Upper lobe of left lung (tissue), 6 donors: Measurements from ENCODE around the gene AIFM3. TPM values are rescaled to one million over a fixed set of nuclear protein-coding genes. Genes with fewer than 3 reads are reported as not detected.
A peak's percentile ranks its signal among the peaks of the same experiment; 100 is the strongest.

Experiments
- ATAC-seq, 2 donors: fragments of 200-7000 bp; cut with Tn5 transposase; one replicate each; pipeline ENCODE4 v1.9.1; 2022; ENCODE audit warnings: mild to moderate bottlenecking in 2 of 2, moderate library complexity in 2 of 2; ENCODE audit not compliant: low FRiP score in 2 of 2
- DNase-seq, 2 donors: peaks; one replicate each; pipeline ENCODE4 v3.0.0-alpha.2; 2019 to 2020
- H3K27ac ChIP-seq, 4 donors: fragments of 200-600 bp; sonication (generic); one replicate each; pipeline ENCODE4 v1.5.1; 2016 to 2019
- H3K27me3 ChIP-seq, 4 donors: fragments of 200-600 bp; sonication (generic); one replicate each; pipeline ENCODE4 v1.5.1; 2017 to 2019
- H3K36me3 ChIP-seq, 4 donors: fragments of 200-600 bp; sonication (generic); one replicate each; pipeline ENCODE4 v1.5.1; 2016 to 2019
- H3K4me1 ChIP-seq, 4 donors: fragments of 200-600 bp; sonication (generic); one replicate each; pipeline ENCODE4 v1.5.1; 2018 to 2019
- H3K4me3 ChIP-seq, 4 donors: fragments of 200-600 bp; sonication (generic); one replicate each; pipeline ENCODE4 v1.5.1; 2017 to 2019; ENCODE audit warnings: mild to moderate bottlenecking in 2 of 4, moderate library complexity in 1 of 4
- H3K9me3 ChIP-seq, 4 donors: fragments of 200-600 bp; sonication (generic); one replicate each; pipeline ENCODE4 v1.5.1; 2018 to 2019
- EP300 ChIP-seq, 4 donors: sonication (generic); formaldehyde crosslinking; IDR thresholded peaks; one replicate each; pipeline ENCODE4 v1.5.1; 2017; ENCODE audit warnings: antibody characterized with exemption in 4 of 4, control low read depth in 2 of 4
- POLR2A ChIP-seq, 4 donors: fragments of 450-650 bp; IDR thresholded peaks; one replicate each; pipeline ENCODE4 v1.5.1; 2016 to 2017; ENCODE audit warnings: antibody characterized with exemption in 4 of 4, mild to moderate bottlenecking in 2 of 4
- POLR2AphosphoS5 ChIP-seq, 2 donors: sonication (generic); formaldehyde crosslinking; IDR thresholded peaks; one replicate each; pipeline ENCODE4 v1.5.1; 2017; ENCODE audit warnings: antibody characterized with exemption in 2 of 2
- WGBS, 2 donors: methylation state at CpG; one replicate each; pipeline ENCODE4 v1.1.5; 2017 to 2018; 5-methylcytosine and 5-hydroxymethylcytosine counted together
- total RNA-seq, 6 donors: library from RNA; depleted of rRNA in 4 of 6; stranded (reverse); fragments of >200 nt in 4 of 6; gene quantifications; one replicate each; pipeline versions ENCODE4 v1.1.0 to v1.2.1, GENCODE V29; 2016 to 2021
- TF ChIP-seq, protein P1 (sequence below), 6 experiments: fragments of 450-650 bp in 4 of 6; fragments of 200-600 bp in 2 of 6; sonication (generic) in 2 of 6; IDR thresholded peaks; one replicate each; pipeline ENCODE4 v1.5.1; 2016 to 2019; ENCODE audit warnings: antibody characterized with exemption in 6 of 6
- donor health status: DM: no; HTN: no; CAD: no; lungs with moderate emphysema.
- donor health status: DM: no; HTN: yes; CAD: no; lungs with severe emphysema.

AIFM3 gene
- total RNA-seq, 6 donors from 2014 or later: 4.7 to 9.4 (median 6.6) TPM

DNA sequence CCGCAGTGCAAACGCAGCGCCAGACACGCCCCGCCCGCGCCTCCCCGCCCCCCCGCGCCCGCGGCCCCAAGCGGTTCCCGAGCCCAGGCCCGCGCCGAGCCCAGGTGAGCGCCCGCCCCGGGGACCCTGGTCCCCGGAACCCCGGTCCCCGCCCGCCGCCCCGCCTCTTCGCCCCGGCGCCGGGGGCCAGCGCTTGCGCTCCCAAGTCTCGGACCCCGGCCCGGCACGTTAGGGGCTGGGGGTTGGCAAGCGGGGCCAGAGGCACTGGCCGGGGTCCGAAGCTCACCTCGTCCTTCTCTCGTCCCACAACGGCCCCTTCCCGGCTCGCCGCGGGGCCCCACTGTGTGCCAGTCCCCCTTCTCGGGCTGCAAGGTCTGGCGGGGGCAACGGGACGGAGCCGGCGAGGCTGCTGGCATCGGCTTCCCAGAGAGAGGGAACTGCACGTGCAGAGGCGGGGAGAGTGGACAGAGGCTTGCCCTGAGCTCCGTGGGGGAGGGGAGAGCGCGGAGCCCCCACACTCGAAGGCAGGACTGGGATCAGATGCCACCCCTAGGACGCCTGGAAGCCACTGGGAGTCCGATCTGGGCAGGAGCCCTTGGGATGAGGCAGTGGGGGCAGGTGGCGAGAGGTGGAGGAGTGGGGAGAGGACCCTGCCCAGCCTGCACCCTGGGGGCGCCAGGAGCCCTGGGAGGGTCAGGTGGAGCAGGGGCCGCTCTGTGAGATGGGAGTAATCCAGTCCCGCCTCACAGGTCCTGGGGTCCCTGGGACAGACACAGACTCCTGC, 1.8 kb upstream of the AIFM3 start:
- Histone ChIP-seq H3K27me3 (peaks cover 0 to 10% (median 3%) of the 10 kb centered on the region in 4 donors), H3K4me1 (peaks cover 8 to 22% (median 9%) of the 10 kb centered on the region in 4 donors), H3K27ac (no peak overlapping the region), H3K4me3 (peak overlapping the region in 3 of 4 donors; percentile 37 to 47 (median 42)), H3K9me3 (no peaks in the 10 kb centered on the region), H3K36me3 (no peaks in the 10 kb centered on the region)
- WGBS, 2 donors: 10 to 43% methylated on average over 13 to 27 of the region's 65 CpGs
- no peak for ATAC-seq
- DNase-seq: peak in 1 of 2 donors; percentile 86
- TF ChIP-seq EP300 (IDR thresholded peaks at IDR 0.05): no peak
- TF ChIP-seq, protein P1, sequence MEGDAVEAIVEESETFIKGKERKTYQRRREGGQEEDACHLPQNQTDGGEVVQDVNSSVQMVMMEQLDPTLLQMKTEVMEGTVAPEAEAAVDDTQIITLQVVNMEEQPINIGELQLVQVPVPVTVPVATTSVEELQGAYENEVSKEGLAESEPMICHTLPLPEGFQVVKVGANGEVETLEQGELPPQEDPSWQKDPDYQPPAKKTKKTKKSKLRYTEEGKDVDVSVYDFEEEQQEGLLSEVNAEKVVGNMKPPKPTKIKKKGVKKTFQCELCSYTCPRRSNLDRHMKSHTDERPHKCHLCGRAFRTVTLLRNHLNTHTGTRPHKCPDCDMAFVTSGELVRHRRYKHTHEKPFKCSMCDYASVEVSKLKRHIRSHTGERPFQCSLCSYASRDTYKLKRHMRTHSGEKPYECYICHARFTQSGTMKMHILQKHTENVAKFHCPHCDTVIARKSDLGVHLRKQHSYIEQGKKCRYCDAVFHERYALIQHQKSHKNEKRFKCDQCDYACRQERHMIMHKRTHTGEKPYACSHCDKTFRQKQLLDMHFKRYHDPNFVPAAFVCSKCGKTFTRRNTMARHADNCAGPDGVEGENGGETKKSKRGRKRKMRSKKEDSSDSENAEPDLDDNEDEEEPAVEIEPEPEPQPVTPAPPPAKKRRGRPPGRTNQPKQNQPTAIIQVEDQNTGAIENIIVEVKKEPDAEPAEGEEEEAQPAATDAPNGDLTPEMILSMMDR (IDR thresholded peaks at IDR 0.05): no peak
- no peak for TF ChIP-seq POLR2AphosphoS5 (IDR thresholded peaks at IDR 0.05)
- no peak for TF ChIP-seq POLR2A (IDR thresholded peaks at IDR 0.05)

DNA sequence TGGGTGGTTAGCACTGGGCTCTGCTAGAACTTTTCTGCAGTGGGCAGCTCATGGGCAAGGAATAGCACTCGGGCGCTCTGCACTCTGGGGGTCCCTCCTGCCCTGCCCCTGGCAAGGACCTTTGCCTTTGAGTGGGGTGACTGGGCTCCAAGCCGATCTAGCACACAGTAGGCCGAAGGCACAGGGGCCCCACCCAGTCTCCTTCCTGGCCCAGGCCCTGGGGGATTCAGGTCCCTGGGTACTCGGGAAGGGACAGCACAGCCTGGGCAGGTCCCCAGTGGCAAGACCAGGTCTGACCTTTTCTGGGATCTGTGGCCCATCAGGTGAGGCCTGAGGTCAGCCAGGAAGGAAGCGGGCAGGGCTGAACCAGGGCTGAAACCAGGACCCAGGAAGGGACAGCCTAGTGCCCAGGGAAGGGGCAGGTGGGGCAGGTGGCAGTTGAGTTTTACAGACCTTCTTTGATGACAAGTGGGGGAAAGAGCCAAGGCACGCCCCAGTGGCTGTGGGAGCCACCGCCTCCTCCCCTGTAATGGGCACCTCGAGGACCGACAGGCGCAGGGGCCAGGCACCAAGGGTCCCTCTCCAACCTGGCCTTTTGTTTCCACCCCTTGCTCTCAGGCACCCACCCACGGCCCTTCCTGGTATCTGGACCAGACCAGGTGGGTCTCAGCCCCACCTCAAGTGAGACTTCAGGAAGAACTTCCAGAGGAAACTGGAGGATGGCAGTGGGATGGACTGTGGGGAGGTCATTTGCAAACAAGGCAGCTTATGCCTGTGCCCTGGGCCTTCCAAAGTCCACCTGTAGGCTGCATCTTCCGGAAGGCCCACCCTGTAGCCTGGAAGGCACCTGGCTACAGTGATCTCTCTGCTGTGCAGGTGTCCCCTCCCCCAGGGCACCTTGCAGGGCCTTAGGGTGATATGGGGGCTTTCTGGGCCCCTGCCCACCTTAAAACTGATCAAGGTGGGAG, 883 bp upstream of the AIFM3 start:
- DNase-seq: peak in 1 of 2 donors; percentile 59
- Histone ChIP-seq H3K27ac (no peak overlapping the region), H3K36me3 (no peaks in the 10 kb centered on the region), H3K4me1 (peaks cover 8 to 22% (median 9%) of the 10 kb centered on the region in 4 donors), H3K9me3 (no peaks in the 10 kb centered on the region), H3K4me3 (no peak overlapping the region), H3K27me3 (peaks cover 0 to 10% (median 3%) of the 10 kb centered on the region in 4 donors)
- no peak for ATAC-seq
- WGBS, 2 donors: 78 to 85% methylated on average over 9 to 12 of the region's 13 CpGs
- TF ChIP-seq POLR2AphosphoS5 (IDR thresholded peaks at IDR 0.05) (no peak), EP300 (IDR thresholded peaks at IDR 0.05) (no peak), POLR2A (IDR thresholded peaks at IDR 0.05) (no peak)
- TF ChIP-seq, protein P1 (IDR thresholded peaks at IDR 0.05): no peak

DNA sequence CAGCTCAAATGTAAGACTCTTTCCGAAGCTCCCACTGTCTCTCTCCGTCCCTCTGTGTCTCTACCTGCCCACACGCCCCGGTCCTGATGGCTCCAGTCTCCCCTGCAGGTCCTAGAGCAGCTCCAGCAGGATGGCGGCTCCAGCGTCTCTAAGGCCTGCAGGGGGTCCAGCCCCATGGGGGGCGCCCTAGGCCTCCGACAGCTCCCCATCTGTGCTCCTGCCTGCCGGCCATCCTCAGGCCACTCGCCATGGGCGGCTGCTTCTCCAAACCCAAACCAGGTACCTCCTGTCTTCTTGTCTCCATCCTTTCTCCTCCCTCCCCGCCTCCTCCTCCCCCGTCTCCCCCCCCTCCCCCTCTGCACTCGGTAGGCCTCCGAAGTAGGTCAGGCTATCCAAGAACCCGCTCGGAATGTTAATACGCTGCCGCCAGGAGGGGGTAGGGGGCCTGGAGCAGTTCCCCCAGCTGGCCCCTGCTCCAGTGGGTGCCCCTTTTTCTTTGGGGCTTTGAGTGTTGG, 699 bp downstream of the AIFM3 start:
- 57% methylated on average over 17 to 19 of the region's 19 CpGs for WGBS, 2 donors
- Histone ChIP-seq H3K4me3 (no peak overlapping the region), H3K36me3 (no peaks in the 10 kb centered on the region), H3K27me3 (peaks cover 0 to 10% (median 3%) of the 10 kb centered on the region in 4 donors), H3K4me1 (peaks cover 8 to 14% (median 9%) of the 10 kb centered on the region in 4 donors), H3K27ac (no peak overlapping the region), H3K9me3 (no peaks in the 10 kb centered on the region)
- ATAC-seq (no peak), DNase-seq (peak in 1 of 2 donors; percentile 60)
- TF ChIP-seq POLR2A (IDR thresholded peaks at IDR 0.05) (no peak), POLR2AphosphoS5 (IDR thresholded peaks at IDR 0.05) (no peak)

DNA sequence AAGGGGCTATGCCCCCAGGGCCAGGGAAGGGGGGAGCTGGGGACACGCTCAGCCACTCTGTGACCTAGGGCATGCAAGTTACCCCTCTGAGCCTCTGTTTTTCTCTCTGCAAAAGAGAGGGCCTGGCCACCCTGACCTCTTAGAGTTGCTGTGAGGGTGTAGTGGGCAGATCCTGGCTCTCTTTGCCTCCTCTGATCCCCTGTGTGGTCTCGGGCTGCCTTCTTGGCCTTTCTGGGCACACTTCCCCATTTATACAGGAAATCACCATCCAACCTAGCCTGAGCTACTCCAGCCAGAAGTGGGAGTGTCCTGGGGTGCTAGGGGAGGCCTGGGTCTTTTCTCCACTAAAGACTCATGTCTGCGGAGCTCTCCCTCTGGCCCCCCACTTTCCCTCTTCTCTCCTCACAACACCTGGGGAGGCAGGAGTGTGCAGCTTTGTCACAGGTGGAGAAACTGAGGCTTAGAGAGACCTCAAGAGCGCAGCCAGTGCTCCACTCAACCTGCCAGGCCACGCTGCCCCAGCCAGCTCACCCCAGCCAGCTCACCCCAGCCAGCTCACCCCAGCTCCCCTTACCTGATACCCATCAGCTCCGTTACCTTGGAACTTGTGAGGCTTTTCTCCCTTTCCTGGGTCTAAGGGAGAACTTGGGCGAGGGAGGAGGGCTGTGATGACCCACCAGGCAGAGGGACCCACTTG, 1.4 kb downstream of the AIFM3 start:
- no peak overlapping the region for H3K4me3 ChIP-seq
- TF ChIP-seq, protein P1 (IDR thresholded peaks at IDR 0.05): no peak
- TF ChIP-seq EP300 (IDR thresholded peaks at IDR 0.05): no peak
- no peak for TF ChIP-seq POLR2AphosphoS5 (IDR thresholded peaks at IDR 0.05)
- no peak for TF ChIP-seq POLR2A (IDR thresholded peaks at IDR 0.05)
- no peaks in the 10 kb centered on the region for H3K9me3 ChIP-seq
- DNase-seq (peak in 1 of 2 donors; percentile 49), ATAC-seq (peak in 1 of 2 donors; percentile 43)
- H3K4me1 ChIP-seq: peaks cover 8 to 14% (median 9%) of the 10 kb centered on the region in 4 donors
- 77 to 79% methylated on average over 7 of the region's 7 CpGs for WGBS, 2 donors
- H3K27me3 ChIP-seq: peaks cover 0 to 10% (median 3%) of the 10 kb centered on the region in 4 donors
- no peaks in the 10 kb centered on the region for H3K36me3 ChIP-seq
- no peak overlapping the region for H3K27ac ChIP-seq
